ENCODE data around the gene LEP. TPM values are rescaled to one million over a fixed set of nuclear protein-coding genes. Genes with fewer than 3 reads are reported as not detected.

Gene LEP
- total RNA-seq, result 0.30 TPM
- long read RNA-seq, result 0 reads

GRCh38 chr7:128240696-128241386, at the start of gene LEP:
Gene LEP (plus strand): TSS chr7:128241278. CDS start chr7:128252019, 10,741 bp downstream.
- DNase-seq (ENCODE audit: low spot score), result no peak
- intact Hi-C loops (cut with DNase I), result no loop called here

DNA sequence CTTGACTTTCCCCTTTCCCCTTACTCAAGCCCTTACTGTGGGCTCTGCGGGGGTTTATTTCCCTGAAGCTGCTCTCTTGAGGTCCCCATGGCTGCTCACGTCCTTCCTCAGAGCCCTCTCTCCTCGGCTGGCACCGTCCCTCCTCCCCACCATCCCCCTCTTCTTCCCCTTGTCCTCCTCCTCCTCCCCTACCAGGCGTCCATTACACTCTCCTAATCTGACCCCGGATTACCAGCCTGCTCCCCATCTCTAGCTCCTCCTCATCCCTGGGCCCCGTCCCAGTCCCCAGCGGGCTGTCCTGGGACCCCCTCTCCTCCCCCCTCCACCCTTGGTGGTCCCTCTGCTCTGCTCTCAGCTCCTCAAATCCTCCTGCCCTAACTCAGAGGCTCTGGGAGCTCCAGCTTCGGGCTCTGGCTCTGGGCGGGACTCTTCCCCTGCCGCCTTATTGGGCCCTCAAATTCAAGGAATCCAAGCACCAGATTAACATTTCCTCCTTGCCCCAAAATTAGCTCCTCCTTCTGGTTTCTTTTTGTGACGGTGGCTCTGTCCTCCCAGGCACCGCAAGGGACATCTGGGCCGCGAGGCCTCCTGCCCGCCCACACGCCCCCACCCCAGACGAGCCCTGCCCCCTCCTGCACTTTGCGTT, 48.5 kb upstream of the LEP start:
- intact Hi-C loops (cut with DNase I), result no loop called here

GRCh38 chr7:128194533-128195282, 46.4 kb upstream of the LEP start:
- DNase-seq (ENCODE audit: low spot score), result no peak
- intact Hi-C loops (cut with DNase I), result no loop called here

More for the DNA sequence above, 48.5 kb upstream of the LEP start:
- peak; percentile 49 for DNase-seq (ENCODE audit: low spot score)

DNA sequence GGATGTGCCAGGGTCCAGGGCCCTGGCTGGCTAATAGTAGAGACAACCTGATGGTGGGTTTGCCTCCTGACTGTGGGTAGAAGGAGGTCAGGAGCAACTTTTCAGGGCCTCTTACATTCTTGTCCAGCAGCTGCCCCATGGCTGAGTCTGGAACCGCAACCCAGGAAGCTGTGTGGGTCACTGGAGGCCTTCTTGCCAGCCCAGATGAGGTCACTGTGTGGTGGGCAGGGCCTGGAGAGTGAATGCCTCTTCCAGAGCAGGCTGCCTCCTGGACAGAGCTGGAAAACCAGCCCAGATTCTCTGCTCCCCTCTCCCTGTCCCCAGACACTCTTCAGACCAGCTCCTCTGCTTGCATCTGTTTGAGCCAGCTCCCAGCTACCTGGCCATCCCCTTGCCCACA, 43.5 kb upstream of the LEP start:
- intact Hi-C loops (cut with DNase I), result no loop called here
- DNase-seq (ENCODE audit: low spot score), result no peak

DNA sequence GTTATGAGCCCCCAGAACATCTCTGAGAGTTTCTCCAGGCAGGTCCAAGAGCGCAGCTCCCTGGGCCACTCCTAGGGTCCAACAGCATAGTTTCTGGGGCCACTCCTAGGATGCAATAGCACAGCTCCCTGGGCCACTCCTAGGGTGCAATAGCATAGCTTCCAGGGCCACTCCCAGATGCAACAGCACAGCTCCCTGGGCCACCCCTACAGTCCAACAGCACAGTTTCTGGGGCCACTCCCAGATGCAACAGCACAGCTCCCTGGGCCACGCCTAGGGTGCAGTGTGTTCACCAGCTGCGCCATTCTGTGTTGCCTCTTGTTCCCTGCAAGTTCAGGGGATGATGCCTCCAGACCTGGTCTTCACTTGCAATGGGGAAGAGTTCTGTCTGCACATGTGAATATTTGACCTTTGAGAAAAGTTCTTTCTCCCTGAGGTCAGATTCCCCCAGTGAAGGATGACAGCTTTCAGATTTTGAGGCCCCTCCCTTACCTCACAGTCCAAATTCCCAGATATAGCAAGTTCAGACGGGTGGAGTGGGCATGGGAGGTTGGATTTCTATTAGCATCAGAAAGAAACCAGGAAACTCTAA, 43.0 kb upstream of the LEP start:
- intact Hi-C loops (cut with DNase I), result no loop called here
- DNase-seq (ENCODE audit: low spot score), result no peak

DNA sequence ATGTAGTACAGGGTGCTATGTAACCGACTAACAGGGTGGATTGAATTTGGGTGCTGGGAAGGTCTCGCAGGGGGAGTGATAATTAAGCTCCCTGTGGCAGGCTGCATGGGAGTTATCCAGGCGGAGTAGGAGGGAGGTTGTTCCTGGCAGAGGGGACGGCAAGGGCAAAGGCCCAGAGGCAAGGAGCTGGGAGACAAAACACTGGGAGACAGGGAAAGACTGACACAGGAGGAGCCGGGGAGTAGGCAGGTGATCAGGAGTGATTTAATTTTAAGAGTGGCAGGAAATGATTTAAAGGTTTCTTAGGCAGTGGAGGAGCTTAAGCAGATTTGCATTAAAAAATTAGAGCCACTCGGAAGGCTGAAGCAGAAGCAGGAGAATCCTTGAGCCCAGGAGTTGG, 40.7 kb upstream of the LEP start:
- intact Hi-C loops (cut with DNase I), result loop anchor here (10.0 kb wide), 1 partner anchor 256 kb away; no protein-coding TSS in a partner anchor
- no peak for DNase-seq (ENCODE audit: low spot score)

GRCh38 chr7:128201067-128201689, 39.9 kb upstream of the LEP start:
- intact Hi-C loops (cut with DNase I), result loop anchor here (10.0 kb wide), 1 partner anchor 256 kb away; no protein-coding TSS in a partner anchor

DNA sequence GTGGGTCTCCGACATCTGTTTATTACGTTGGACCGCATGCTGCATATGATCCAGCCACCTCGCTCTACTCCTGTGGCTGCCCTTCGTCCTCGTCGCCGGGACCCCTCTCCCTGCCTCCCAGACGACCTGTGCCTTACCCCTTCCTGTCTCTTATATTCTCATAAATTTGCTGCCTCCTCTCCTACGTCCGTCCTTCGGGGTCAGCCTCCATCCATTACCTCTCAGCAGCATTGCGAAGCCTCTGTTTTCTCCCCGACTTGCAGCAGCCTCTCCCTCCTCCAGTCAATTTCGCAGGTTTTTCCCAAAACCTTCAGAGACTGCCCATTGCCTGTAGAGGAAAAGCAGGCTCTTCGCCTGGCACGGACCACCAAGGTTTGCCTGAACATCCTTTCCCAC, 39.4 kb upstream of the LEP start:
- intact Hi-C loops (cut with DNase I), result loop anchor here (10.0 kb wide), 1 partner anchor 257 kb away; no protein-coding TSS in a partner anchor
- DNase-seq (ENCODE audit: low spot score), result no peak

More at GRCh38 chr7:128201067-128201689, 39.9 kb upstream of the LEP start:
- no peak for DNase-seq (ENCODE audit: low spot score)

DNA sequence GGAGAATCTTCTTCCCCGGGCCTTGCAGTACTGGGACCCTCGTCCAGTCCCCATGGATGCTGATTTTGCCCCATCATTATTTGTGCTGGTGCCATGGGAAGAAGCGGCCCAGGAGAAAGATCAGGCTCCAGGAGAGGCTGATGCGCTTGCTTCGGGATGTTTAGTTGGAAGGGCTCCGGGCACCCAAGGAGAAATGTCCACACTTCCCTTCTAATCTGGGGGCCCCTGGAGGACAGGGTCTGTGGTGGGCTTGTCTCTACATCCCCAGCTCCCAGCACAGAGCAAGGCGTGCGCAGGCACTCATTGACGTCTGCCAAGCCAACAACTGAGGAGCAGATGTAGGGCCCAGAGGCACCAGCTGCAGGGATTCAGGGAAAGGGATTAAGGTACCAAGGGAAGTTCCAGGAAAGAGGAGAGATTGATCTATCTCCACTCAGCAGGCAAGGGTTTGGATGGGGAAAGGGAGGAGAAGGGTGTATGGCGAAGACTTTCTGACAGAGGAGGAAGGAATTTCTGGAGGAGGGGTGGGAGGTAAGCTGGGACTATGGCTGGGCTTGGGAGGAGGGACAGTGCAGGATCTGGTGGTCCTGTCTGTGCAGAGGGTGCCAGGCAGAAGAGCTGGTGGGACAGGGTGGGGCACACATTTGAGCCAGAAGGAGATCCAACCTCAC, 38.7 kb upstream of the LEP start:
- intact Hi-C loops (cut with DNase I), result loop anchor here (10.0 kb wide), 1 partner anchor 258 kb away; no protein-coding TSS in a partner anchor
- no peak for DNase-seq (ENCODE audit: low spot score)

DNA sequence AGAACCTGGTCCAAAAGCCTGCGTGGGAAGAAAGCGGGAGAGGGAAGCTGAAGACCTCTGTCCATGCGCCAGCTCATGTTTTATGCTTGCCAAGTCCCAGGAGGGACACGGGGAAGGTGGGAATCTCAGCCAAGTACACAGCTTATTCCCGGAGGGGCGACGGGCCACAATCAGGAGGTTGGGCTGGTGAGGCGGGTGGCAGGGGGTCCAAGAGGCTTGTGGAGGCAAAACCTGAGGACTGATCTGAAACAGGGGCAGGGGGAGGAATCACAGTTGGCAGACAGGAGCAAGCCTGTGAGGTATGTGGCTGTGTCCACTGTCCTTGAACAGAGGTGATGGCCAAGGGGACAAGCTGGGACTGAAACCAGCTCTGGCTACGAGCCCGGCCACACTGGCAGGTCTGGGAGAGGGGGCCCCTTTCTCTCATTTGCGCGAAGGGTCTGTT, 38.0 kb upstream of the LEP start:
- intact Hi-C loops (cut with DNase I), result loop anchor here (10.0 kb wide), 1 partner anchor 258 kb away; no protein-coding TSS in a partner anchor
- no peak for DNase-seq (ENCODE audit: low spot score)

GRCh38 chr7:128203710-128204214, 37.3 kb upstream of the LEP start:
- no peak for DNase-seq (ENCODE audit: low spot score)
- intact Hi-C loops (cut with DNase I), result loop anchor here (10.0 kb wide), 1 partner anchor 259 kb away; no protein-coding TSS in a partner anchor

DNA sequence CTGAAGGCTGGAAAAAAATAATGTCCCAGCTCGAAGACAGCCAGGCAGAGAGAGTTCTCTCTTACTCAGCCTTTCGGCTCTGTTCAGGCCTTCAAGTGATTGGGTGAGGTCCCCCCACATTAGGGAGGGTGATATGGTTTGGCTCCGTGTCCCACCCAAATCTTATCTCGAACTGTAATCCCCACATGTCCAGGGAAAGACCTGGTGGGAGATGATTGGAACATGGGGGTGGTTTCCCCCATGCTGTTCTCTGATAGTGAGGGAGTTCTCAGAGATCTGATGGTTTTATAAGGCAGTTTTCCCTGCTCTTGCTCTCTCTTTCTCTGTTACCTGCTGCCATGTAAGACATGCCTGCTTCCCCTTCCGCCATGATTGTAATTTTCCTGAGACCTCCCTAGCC, 36.6 kb upstream of the LEP start:
- intact Hi-C loops (cut with DNase I), result loop anchor here (10.0 kb wide), 1 partner anchor 260 kb away; no protein-coding TSS in a partner anchor
- DNase-seq (ENCODE audit: low spot score), result no peak

GRCh38 chr7:128205068-128205467, 36.0 kb upstream of the LEP start:
- DNase-seq (ENCODE audit: low spot score), result no peak
- intact Hi-C loops (cut with DNase I), result loop anchor here (10.0 kb wide), 1 partner anchor 260 kb away; no protein-coding TSS in a partner anchor

GRCh38 chr7:128206017-128206746, 34.9 kb upstream of the LEP start:
- no peak for DNase-seq (ENCODE audit: low spot score)
- intact Hi-C loops (cut with DNase I), result loop anchor here (10.0 kb wide), 1 partner anchor 261 kb away; no protein-coding TSS in a partner anchor

GRCh38 chr7:128206747-128207500, 34.2 kb upstream of the LEP start:
- intact Hi-C loops (cut with DNase I), result loop anchor here (10.0 kb wide), 1 partner anchor 262 kb away; no protein-coding TSS in a partner anchor
- DNase-seq (ENCODE audit: low spot score), result no peak

- no peak for DNase-seq (ENCODE audit: low spot score)
- intact Hi-C loops (cut with DNase I), result loop anchor here (10.0 kb wide), 1 partner anchor 263 kb away; no protein-coding TSS in a partner anchor
Observed at GRCh38 chr7:128207609-128208008, 33.5 kb upstream of the LEP start.

All from cardiac septum (tissue), 1 donor.